Left ventricle myocardium inferior (tissue), 1 donor: ENCODE results near the gene TREML1. TPM values are rescaled to one million over a fixed set of nuclear protein-coding genes. Genes with fewer than 3 reads are reported as not detected.
"Not testable (repeated sequence)": the region's sequence is repeated elsewhere in the genome, so short reads cannot be mapped to it uniquely, and the experiment has no call there.

ENCODE experiments used
- DNase-seq: peaks from one replicate; pipeline ENCODE4 v3.0.0-alpha.2; 2020
- H3K27ac ChIP-seq: fragments of 200-600 bp; replicated peaks from 2 replicates; pipeline ENCODE4 v1.8.0; 2021
- H3K27me3 ChIP-seq: fragments of 200-600 bp; 2 replicates; pipeline ENCODE4 v1.8.0; 2021; ENCODE audit warnings: low read depth
- H3K36me3 ChIP-seq: fragments of 200-600 bp; 2 replicates; pipeline ENCODE4 v1.8.0; 2021
- H3K4me1 ChIP-seq: fragments of 200-600 bp; 2 replicates; pipeline ENCODE4 v1.8.0; 2021
- H3K4me3 ChIP-seq: fragments of 200-600 bp; 2 replicates; pipeline ENCODE4 v1.8.0; 2021; ENCODE audit warnings: mild to moderate bottlenecking, moderate library complexity
- H3K9me3 ChIP-seq: fragments of 200-600 bp; replicated peaks from 2 replicates; pipeline ENCODE4 v1.8.0; 2021
- CTCF ChIP-seq: fragments of 200-600 bp; IDR thresholded peaks from 2 replicates; pipeline ENCODE4 v1.8.0; 2021; ENCODE audit warnings: antibody characterized with exemption, mild to moderate bottlenecking, borderline replicate concordance
- intact Hi-C: fragments of 100-400 bp; cut with micrococcal nuclease; formaldehyde crosslinking; loops from one replicate; pipeline ENCODE4 v1.11.0; 2022
- total RNA-seq: library from RNA; stranded (reverse); fragmentation: NEBNext Ultra II Directional; extraction: Animal tissue kit (Norgen Biotek cat#: 25700); gene quantifications from one replicate; pipeline ENCODE4 v1.2.1, GENCODE V29; 2021
- donor health status: DM: no; HTN: yes; CAD: no; lungs with severe emphysema.

Gene TREML1
- total RNA-seq, 1 donor from 2014 or later, result not detected

- TF ChIP-seq CTCF, result no peak
- intact Hi-C loops, result no loop called here
- H3K27ac ChIP-seq, result no peak overlapping the region
Observed at GRCh38 chr6:41122918-41123317, 31.2 kb downstream of the TREML1 start.

GRCh38 chr6:41122373-41122772 lies 31.8 kb downstream of the TREML1 start:
- H3K27me3 ChIP-seq, result no peaks in the 10 kb centered on the region
- intact Hi-C loops, result no loop called here
- no peak overlapping the region for H3K4me3 ChIP-seq
- no peaks in the 10 kb centered on the region for H3K9me3 ChIP-seq
- no peak overlapping the region for H3K27ac ChIP-seq
- TF ChIP-seq CTCF, result no peak
- peaks cover 35% of the 10 kb centered on the region for H3K36me3 ChIP-seq
- H3K4me1 ChIP-seq, result no peaks in the 10 kb centered on the region
- no peak for DNase-seq

More at GRCh38 chr6:41122918-41123317, 31.2 kb downstream of the TREML1 start:
- no peaks in the 10 kb centered on the region for H3K27me3 ChIP-seq
- no peaks in the 10 kb centered on the region for H3K4me1 ChIP-seq
- no peaks in the 10 kb centered on the region for H3K9me3 ChIP-seq
- DNase-seq, result no peak
- peaks cover 36% of the 10 kb centered on the region for H3K36me3 ChIP-seq
- H3K4me3 ChIP-seq, result no peak overlapping the region

- Histone ChIP-seq H3K4me1 (no peaks in the 10 kb centered on the region), H3K36me3 (peaks cover 27% of the 10 kb centered on the region), H3K9me3 (no peaks in the 10 kb centered on the region), H3K4me3 (no peak overlapping the region), H3K27me3 (no peaks in the 10 kb centered on the region), H3K27ac (no peak overlapping the region)
- intact Hi-C loops, result no loop called here
- no peak for DNase-seq
- TF ChIP-seq CTCF, result no peak
Observed at GRCh38 chr6:41120058-41120457, 34.1 kb downstream of the TREML1 start.

- intact Hi-C loops, result no loop called here
- peaks cover 23% of the 10 kb centered on the region for H3K36me3 ChIP-seq
- DNase-seq, result no peak
- H3K9me3 ChIP-seq, result no peaks in the 10 kb centered on the region
- no peak for TF ChIP-seq CTCF
- H3K27ac ChIP-seq, result no peak overlapping the region
- no peaks in the 10 kb centered on the region for H3K27me3 ChIP-seq
- no peak overlapping the region for H3K4me3 ChIP-seq
- H3K4me1 ChIP-seq, result no peaks in the 10 kb centered on the region
Observed at GRCh38 chr6:41119508-41119907, 34.6 kb downstream of the TREML1 start.

- DNase-seq, H3K27me3 ChIP-seq, H3K36me3 ChIP-seq, H3K4me3 ChIP-seq, H3K4me1 ChIP-seq, H3K27ac ChIP-seq, intact Hi-C loops, H3K9me3 ChIP-seq: not testable (repeated sequence)
Observed at GRCh38 chr6:41115027-41115426, 39.1 kb downstream of the TREML1 start.

GRCh38 chr6:41111017-41111416 lies 43.1 kb downstream of the TREML1 start:
- TF ChIP-seq CTCF, result no peak

More at GRCh38 chr6:41111017-41111416, 43.1 kb downstream of the TREML1 start:
- Histone ChIP-seq H3K4me1 (no peaks in the 10 kb centered on the region), H3K27ac (no peak overlapping the region), H3K9me3 (no peaks in the 10 kb centered on the region), H3K4me3 (no peak overlapping the region), H3K27me3 (no peaks in the 10 kb centered on the region), H3K36me3 (peaks cover 10% of the 10 kb centered on the region)
- intact Hi-C loops, result no loop called here
- DNase-seq, result no peak
